OCI-M2 (cell line): ENCODE data around the gene APOLD1.
"Not testable (repeated sequence)": the region's sequence is repeated elsewhere in the genome, so short reads cannot be mapped to it uniquely, and the experiment has no call there.

ENCODE experiments used
- DNase-seq: peaks from one replicate; lab custom pipeline; 2025; ENCODE audit not compliant: unreplicated experiment; lab: John Stamatoyannopoulos, UW

APOLD1 gene

GRCh38 chr12:12839003-12839395 is 53.5 kb downstream of the APOLD1 start:
- no peak for DNase-seq

- DNase-seq: not testable (repeated sequence)
Observed at GRCh38 chr12:12839439-12839838, 54.0 kb downstream of the APOLD1 start.

GRCh38 chr12:12839873-12840579 is 54.6 kb downstream of the APOLD1 start:
- no peak for DNase-seq

- DNase-seq: no peak
Observed at GRCh38 chr12:12840580-12840899, 55.1 kb downstream of the APOLD1 start.
